Gastroesophageal sphincter (tissue), 3 donors: ENCODE results near the gene WFDC10A.

Source experiments
- POLR2A ChIP-seq, 2 donors: fragments of 450-650 bp; IDR thresholded peaks; one replicate each; pipeline ENCODE4 v1.6.1; 2017; ENCODE audit warnings: antibody characterized with exemption in 2 of 2, mild to moderate bottlenecking in 2 of 2, moderate library complexity in 1 of 2
- POLR2AphosphoS5 ChIP-seq: sonication (generic); formaldehyde crosslinking; IDR thresholded peaks from one replicate; pipeline ENCODE4 v1.6.1; 2017; ENCODE audit warnings: antibody characterized with exemption
- TF ChIP-seq, protein P1 (sequence below), 4 experiments: fragments of 200-600 bp in 2 of 4; fragments of 450-650 bp in 2 of 4; sonication (generic) in 1 of 4; IDR thresholded peaks; one replicate each; pipeline ENCODE4 v1.5.1; 2017 to 2019; ENCODE audit warnings: antibody characterized with exemption in 4 of 4, mild to moderate bottlenecking in 2 of 4, moderate library complexity in 2 of 4

DNA sequence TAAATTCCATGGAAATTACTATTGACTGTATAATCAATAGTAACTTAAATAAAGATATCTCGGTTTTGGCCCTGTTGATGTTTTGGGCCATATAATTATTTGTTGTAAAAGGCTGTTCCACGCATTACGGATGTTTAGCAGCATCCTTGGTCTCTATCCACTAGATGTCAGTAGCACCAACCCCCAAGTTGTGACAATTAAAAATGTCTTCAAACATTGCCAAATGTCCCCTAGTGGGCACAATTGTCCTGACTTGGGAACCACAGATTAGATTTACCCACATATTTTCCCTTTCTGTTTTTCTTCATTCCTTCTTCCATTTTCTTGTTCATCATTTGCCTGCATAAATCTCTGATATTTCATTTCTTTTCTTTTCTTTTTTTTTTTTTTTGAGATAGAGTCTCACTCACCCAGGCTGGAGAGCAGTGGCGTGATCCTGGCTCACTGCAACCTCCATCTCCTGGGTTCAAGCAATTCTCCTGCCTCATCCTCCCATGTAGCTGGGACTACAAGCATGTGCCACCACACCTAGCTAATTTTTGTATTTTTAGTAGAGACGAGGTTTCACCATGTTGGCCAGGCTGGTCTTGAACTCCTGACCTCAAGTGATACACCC, 36.9 kb upstream of the WFDC10A start:
- TF ChIP-seq POLR2A (IDR thresholded peaks at IDR 0.05) (no peak), POLR2AphosphoS5 (no peak)
- TF ChIP-seq, protein P1, sequence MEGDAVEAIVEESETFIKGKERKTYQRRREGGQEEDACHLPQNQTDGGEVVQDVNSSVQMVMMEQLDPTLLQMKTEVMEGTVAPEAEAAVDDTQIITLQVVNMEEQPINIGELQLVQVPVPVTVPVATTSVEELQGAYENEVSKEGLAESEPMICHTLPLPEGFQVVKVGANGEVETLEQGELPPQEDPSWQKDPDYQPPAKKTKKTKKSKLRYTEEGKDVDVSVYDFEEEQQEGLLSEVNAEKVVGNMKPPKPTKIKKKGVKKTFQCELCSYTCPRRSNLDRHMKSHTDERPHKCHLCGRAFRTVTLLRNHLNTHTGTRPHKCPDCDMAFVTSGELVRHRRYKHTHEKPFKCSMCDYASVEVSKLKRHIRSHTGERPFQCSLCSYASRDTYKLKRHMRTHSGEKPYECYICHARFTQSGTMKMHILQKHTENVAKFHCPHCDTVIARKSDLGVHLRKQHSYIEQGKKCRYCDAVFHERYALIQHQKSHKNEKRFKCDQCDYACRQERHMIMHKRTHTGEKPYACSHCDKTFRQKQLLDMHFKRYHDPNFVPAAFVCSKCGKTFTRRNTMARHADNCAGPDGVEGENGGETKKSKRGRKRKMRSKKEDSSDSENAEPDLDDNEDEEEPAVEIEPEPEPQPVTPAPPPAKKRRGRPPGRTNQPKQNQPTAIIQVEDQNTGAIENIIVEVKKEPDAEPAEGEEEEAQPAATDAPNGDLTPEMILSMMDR (IDR thresholded peaks at IDR 0.05), result peak in 2 of 4 experiments; percentile 10 to 23
